ENCODE results near the gene ASH1L. TPM values are rescaled to one million over a fixed set of nuclear protein-coding genes. Genes with fewer than 3 reads are reported as not detected.
"Not testable (repeated sequence)": the region's sequence is repeated elsewhere in the genome, so short reads cannot be mapped to it uniquely, and the experiment has no call there.

ASH1L gene
- total RNA-seq, 4 donors from 2014 or later, result 58.3 to 101 (median 73.8) TPM

DNA sequence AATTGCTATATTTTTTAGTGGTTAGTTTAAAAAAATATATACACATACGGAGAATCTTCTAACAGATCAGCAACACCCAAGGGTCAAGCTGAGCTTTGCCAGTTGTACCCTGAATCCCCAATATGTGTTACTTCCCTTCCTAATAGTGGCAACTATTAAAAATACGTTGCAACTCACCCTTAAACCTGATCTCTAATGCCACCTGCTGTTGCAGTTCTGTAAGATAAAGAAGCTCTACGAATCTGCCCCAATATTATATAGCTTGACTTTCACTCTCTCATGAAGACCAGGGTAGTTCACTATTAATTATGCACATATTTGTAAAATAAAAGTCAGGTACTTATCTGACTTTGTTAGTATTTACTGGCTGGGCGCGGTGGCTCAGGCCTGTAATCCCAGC is 58.4 kb downstream of the ASH1L start:
- H3K27ac ChIP-seq, result no peak overlapping the region
- DNase-seq, result no peak
- TF ChIP-seq, protein P1, sequence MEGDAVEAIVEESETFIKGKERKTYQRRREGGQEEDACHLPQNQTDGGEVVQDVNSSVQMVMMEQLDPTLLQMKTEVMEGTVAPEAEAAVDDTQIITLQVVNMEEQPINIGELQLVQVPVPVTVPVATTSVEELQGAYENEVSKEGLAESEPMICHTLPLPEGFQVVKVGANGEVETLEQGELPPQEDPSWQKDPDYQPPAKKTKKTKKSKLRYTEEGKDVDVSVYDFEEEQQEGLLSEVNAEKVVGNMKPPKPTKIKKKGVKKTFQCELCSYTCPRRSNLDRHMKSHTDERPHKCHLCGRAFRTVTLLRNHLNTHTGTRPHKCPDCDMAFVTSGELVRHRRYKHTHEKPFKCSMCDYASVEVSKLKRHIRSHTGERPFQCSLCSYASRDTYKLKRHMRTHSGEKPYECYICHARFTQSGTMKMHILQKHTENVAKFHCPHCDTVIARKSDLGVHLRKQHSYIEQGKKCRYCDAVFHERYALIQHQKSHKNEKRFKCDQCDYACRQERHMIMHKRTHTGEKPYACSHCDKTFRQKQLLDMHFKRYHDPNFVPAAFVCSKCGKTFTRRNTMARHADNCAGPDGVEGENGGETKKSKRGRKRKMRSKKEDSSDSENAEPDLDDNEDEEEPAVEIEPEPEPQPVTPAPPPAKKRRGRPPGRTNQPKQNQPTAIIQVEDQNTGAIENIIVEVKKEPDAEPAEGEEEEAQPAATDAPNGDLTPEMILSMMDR (IDR thresholded peaks at IDR 0.05), result peak in 4 of 6 experiments; percentile 21 to 50 (median 48)
- TF ChIP-seq POLR2A (IDR thresholded peaks at IDR 0.05), result no peak
- no peak overlapping the region for H3K4me3 ChIP-seq
- no peaks in the 10 kb centered on the region for H3K36me3 ChIP-seq
- peaks cover 0 to 24% (median 2%) of the 10 kb centered on the region in 4 donors for H3K4me1 ChIP-seq
- H3K9me3 ChIP-seq, result no peaks in the 10 kb centered on the region
- no peaks in the 10 kb centered on the region for H3K27me3 ChIP-seq

DNA sequence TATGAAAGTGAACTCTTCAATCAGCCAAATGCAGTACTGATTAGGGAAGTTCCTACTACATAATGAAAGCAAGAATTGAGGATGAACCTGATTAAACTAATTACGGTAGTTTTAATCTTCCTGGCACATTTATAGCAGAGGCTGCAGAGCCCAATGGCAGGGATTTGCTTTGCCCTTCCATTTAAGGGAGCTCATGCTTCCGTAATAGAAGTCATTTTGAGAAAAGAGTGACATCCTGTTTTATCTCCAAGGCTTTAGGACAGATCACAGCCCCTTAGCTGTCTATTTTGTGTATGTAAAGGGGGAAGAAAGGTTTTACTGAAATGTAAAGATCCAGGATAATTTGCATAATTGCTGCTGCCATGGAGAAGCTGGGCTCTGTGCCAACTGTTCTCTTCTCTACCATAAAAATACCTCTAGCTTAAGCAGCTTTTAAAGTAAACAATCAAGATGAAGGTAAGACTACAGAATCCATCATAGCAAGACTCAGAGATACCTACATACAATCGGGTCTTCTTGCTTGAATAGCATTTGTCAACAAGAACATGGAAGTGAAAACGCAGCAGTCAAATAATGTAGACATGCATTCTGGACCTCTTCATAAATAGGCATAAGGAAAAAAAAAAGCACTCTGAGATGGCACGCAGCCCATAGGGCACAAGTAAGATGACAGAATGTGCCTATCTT is 62.5 kb downstream of the ASH1L start:
- Histone ChIP-seq H3K4me1 (peaks cover 0 to 14% (median 2%) of the 10 kb centered on the region in 4 donors), H3K9me3 (no peaks in the 10 kb centered on the region), H3K36me3 (no peaks in the 10 kb centered on the region), H3K27ac (peak overlapping the region in 2 of 4 donors; percentile 6 to 64), H3K4me3 (no peak overlapping the region), H3K27me3 (no peaks in the 10 kb centered on the region)
- TF ChIP-seq, protein P1 (IDR thresholded peaks at IDR 0.05), result no peak
- no peak for TF ChIP-seq POLR2A (IDR thresholded peaks at IDR 0.05)
- DNase-seq, result peak in 1 of 3 donors; percentile 64

DNA sequence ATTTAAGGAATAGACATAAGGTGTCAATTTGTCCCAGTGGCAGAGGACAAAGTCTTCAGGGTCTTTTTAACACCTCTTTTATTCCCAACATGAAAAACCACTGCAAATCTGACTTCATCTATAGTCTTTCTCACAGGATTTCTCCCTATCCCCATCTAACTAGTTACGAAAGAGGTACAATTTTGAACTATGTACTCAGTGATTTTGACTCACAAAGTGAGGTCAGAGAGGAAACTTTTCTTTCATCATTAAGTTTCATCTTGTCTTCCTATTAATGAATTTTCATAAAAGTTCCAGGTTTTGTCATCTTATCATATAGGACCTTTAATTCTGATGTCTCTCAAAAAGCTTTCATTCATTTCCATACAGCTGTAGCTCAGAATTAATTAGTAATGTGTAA is 63.3 kb downstream of the ASH1L start:
- Histone ChIP-seq H3K9me3 (no peaks in the 10 kb centered on the region), H3K4me3 (no peak overlapping the region), H3K36me3 (no peaks in the 10 kb centered on the region), H3K27me3 (no peaks in the 10 kb centered on the region), H3K27ac (no peak overlapping the region), H3K4me1 (peaks cover 0 to 14% (median 0%) of the 10 kb centered on the region in 4 donors)
- DNase-seq, result no peak
- TF ChIP-seq, protein P1 (IDR thresholded peaks at IDR 0.05), result no peak
- TF ChIP-seq POLR2A (IDR thresholded peaks at IDR 0.05), result no peak

DNA sequence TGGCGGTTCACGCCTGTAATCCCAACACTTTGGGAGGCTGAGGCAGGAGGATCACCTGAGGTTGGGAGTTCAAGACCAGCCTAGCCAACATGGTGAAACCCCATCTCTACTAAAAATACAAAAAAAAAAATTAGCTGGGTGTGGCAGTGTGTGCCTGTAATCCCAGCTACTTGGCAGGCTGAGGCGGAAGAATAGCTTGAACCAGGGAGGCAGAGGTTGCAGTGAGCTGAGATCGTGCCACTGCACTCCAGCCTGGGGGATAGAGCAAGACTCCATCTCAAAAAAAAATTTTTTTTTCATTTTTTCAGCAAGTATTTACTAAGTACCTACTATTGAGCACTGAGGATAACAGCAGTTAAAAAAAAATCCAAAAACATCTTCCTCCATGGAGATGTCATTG is 69.0 kb downstream of the ASH1L start:
- H3K4me3 ChIP-seq, H3K4me1 ChIP-seq, DNase-seq, H3K9me3 ChIP-seq, H3K27me3 ChIP-seq, H3K36me3 ChIP-seq, H3K27ac ChIP-seq: not testable (repeated sequence)

DNA sequence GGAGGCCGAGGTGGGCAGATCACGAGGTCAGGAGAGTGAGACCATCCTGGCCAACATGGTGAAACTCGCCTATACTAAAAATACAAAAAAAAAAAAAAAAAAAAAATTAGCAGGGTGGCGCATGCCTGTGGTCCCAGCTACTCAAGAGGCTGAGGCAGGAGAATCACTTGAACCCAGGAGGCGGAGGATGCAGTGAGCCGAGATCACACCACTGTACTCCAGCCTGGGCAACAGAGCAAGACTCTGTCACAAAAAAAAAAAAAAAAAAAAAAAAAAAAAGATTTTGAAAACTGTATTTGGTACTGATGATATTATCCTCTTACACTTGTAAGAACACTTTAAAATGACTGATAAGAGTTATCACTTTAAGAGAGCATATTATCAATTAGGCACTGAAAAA is 74.2 kb downstream of the ASH1L start:
- not testable (repeated sequence) for H3K4me1 ChIP-seq, H3K4me3 ChIP-seq, H3K27ac ChIP-seq, H3K36me3 ChIP-seq, DNase-seq, H3K27me3 ChIP-seq, H3K9me3 ChIP-seq

DNA sequence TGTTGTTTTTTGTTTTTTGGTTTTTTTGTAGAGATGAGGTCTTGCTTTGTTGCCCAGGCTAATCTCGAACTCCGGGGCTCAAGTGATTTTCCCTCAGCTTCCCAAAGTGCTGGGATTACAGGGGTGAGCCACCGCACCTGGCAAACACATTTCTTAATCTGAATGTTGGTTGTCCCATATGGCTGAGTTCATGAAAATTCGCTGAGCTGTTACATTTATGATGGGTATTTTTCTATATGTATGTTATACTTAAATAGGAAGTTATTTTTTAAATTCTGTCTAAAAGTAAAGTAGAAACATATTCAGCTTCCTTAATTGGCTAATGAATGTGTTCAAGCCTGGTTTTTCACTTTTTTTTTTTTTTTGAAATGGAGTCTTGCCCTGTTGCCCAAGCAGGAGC is 75.1 kb downstream of the ASH1L start:
- Histone ChIP-seq H3K4me1 (no peaks in the 10 kb centered on the region), H3K4me3 (no peak overlapping the region), H3K9me3 (no peaks in the 10 kb centered on the region), H3K36me3 (no peaks in the 10 kb centered on the region), H3K27ac (no peak overlapping the region), H3K27me3 (no peaks in the 10 kb centered on the region)
- no peak for DNase-seq
- TF ChIP-seq POLR2A (IDR thresholded peaks at IDR 0.05), result no peak
- TF ChIP-seq, protein P1 (IDR thresholded peaks at IDR 0.05), result no peak

DNA sequence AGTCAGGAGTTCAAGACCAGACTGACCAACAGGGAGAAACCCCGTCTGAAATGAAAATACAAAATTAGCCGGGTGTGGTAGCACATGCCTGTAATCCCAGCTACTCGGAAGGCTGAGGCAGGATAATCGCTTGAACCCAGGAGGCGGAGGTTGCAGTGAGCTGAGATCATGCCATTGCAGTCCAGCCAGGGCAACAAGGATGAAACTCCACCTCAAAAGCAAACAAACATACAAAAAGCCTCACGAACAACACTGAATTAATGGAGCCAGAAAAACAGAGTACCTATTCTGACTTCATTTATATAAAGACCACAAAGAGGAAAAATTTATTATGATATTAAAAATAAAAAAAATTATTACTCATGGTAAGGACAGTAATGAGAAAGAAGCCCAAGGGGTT is 75.7 kb downstream of the ASH1L start:
- H3K36me3 ChIP-seq, DNase-seq, H3K4me3 ChIP-seq, H3K4me1 ChIP-seq, H3K27ac ChIP-seq, H3K27me3 ChIP-seq, H3K9me3 ChIP-seq: not testable (repeated sequence)

Data from Peyer's patch (tissue), 4 donors.